Endothelial cell of umbilical vein (primary cell): ENCODE results near the gene NEMP2. TPM values are rescaled to one million over a fixed set of nuclear protein-coding genes. Genes with fewer than 3 reads are reported as not detected.

Source experiments
- BruUV-seq: library from RNA; stranded (reverse); fragments of 400-500 nt; replicated peaks from 2 replicates; lab custom pipeline; 2021; lab: Mats Ljungman, UMichigan
- CTCF ChIA-PET: fragments of 300-600, 350-600 bp; sonication (Branson Sonifier 250); formaldehyde crosslinking; loops from one replicate; lab custom pipeline; 2021; ENCODE audit warnings: antibody characterized with exemption, inconsistent platforms; lab: Charles Lee
- POLR2A ChIA-PET: fragments of 300-600, 350-600 bp; sonication (Branson Sonifier 250); formaldehyde crosslinking; loops from one replicate; lab custom pipeline; 2021; ENCODE audit warnings: antibody characterized with exemption, inconsistent platforms; lab: Charles Lee
- DNase-seq: peaks from one replicate; pipeline ENCODE4 v3.0.0-alpha.2; 2011; ENCODE audit warnings: low read depth, low spot score
- FAIRE-seq: peaks from 2 replicates; lab custom pipeline; 2011; peaks lifted over from hg19 to GRCh38; lab: Jason Lieb, UNC
- H2AFZ ChIP-seq: 2 replicates; pipeline ENCODE4 v1.6.0; 2012; ENCODE audit warnings: low read depth, low read length, control low read depth, inconsistent platforms
- H3K27ac ChIP-seq: 2 replicates; pipeline ENCODE4 v1.5.1; 2011; ENCODE audit warnings: low read depth, mild to moderate bottlenecking, control low read depth, low read length, moderate library complexity; ENCODE audit not compliant: insufficient read depth
- H3K27me3 ChIP-seq, 2 experiments: 2 replicates each; pipeline versions ENCODE4 v1.6.0 to v1.6.1; 2011; ENCODE audit warnings: low read length in 2 of 2, mixed read lengths in 1 of 2; ENCODE audit not compliant: control insufficient read depth in 2 of 2, insufficient read depth in 2 of 2
- H3K36me3 ChIP-seq, 2 experiments: 2 replicates in 1 of 2; 3 replicates in 1 of 2; pipeline ENCODE4 v1.5.1; 2011; ENCODE audit warnings: low read length in 2 of 2, mild to moderate bottlenecking in 1 of 2, moderate library complexity in 1 of 2; ENCODE audit not compliant: control insufficient read depth in 2 of 2, insufficient read depth in 2 of 2; ENCODE audit errors: extremely low read depth in 1 of 2
- H3K4me1 ChIP-seq: 3 replicates; pipeline ENCODE4 v1.5.1; 2011; ENCODE audit warnings: mild to moderate bottlenecking, low read length; ENCODE audit not compliant: control insufficient read depth, insufficient read depth; ENCODE audit errors: extremely low read depth
- H3K4me2 ChIP-seq: 2 replicates; pipeline ENCODE4 v1.6.1; 2011; ENCODE audit warnings: low read length, control low read depth, mixed read lengths; ENCODE audit not compliant: insufficient read depth
- H3K4me3 ChIP-seq, 3 experiments: fragments of 200-600 bp in 1 of 3; sonication (generic), shearing (Covaris generic) in 1 of 3; replicated peaks in 1 of 3; 2 replicates each; pipeline ENCODE4 v1.5.1; 2011 to 2016; ENCODE audit warnings: control low read depth in 3 of 3, low read length in 3 of 3, mild to moderate bottlenecking in 2 of 3, inconsistent platforms in 1 of 3, low read depth in 1 of 3, moderate library complexity in 1 of 3; ENCODE audit not compliant: insufficient read depth in 1 of 3
- H3K79me2 ChIP-seq: 2 replicates; pipeline ENCODE4 v1.6.0; 2012; ENCODE audit warnings: low read length, inconsistent platforms; ENCODE audit not compliant: control insufficient read depth, insufficient read depth
- H3K9ac ChIP-seq: replicated peaks from 2 replicates; pipeline ENCODE3; 2011; ENCODE audit warnings: low read length, control low read depth; ENCODE audit not compliant: insufficient read depth; ENCODE audit errors: extremely low read depth
- H3K9me1 ChIP-seq: replicated peaks from 3 replicates; pipeline ENCODE4 v1.6.0; 2011; ENCODE audit warnings: mild to moderate bottlenecking, low read length; ENCODE audit not compliant: control insufficient read depth, insufficient read depth; ENCODE audit errors: extremely low read depth
- H3K9me3 ChIP-seq: replicated peaks from 2 replicates; pipeline ENCODE4 v1.5.1; 2012; ENCODE audit warnings: low read length, inconsistent platforms; ENCODE audit not compliant: control insufficient read depth, insufficient read depth
- H4K20me1 ChIP-seq: replicated peaks from 2 replicates; pipeline ENCODE3; 2011; ENCODE audit warnings: mild to moderate bottlenecking, low read length; ENCODE audit not compliant: control insufficient read depth, insufficient read depth; ENCODE audit errors: extremely low read depth
- EZH2 ChIP-seq: IDR thresholded peaks from 2 replicates; pipeline ENCODE4 v1.6.1; 2012; ENCODE audit warnings: borderline replicate concordance, low read depth, mild to moderate bottlenecking, moderate library complexity, low read length, inconsistent platforms; ENCODE audit not compliant: severe bottlenecking
- FOS ChIP-seq: IDR thresholded peaks from 2 replicates; pipeline ENCODE4 v1.6.1; 2011; ENCODE audit warnings: mild to moderate bottlenecking, low read length, moderate library complexity, borderline replicate concordance; ENCODE audit not compliant: insufficient read depth
- GATA2 ChIP-seq: IDR thresholded peaks from 2 replicates; pipeline ENCODE4 v1.7.0; 2011; ENCODE audit warnings: low read depth, mild to moderate bottlenecking, moderate library complexity, mixed read lengths, low read length; ENCODE audit not compliant: insufficient read length, insufficient read depth
- JUN ChIP-seq: IDR thresholded peaks from 2 replicates; pipeline ENCODE4 v1.6.1; 2011; ENCODE audit warnings: borderline replicate concordance, low read depth; ENCODE audit not compliant: insufficient read length, insufficient read depth
- MYC ChIP-seq: IDR thresholded peaks from one replicate; pipeline ENCODE4 v1.6.1; 2011; ENCODE audit warnings: mild to moderate bottlenecking, low read depth, low read length
- POLR2A ChIP-seq: IDR thresholded peaks from 2 replicates; pipeline ENCODE4 v1.6.1; 2012; ENCODE audit warnings: low read depth, mild to moderate bottlenecking, control low read depth, low read length
- POLR2AphosphoS5 ChIP-seq: IDR thresholded peaks from 2 replicates; pipeline ENCODE4 v1.6.1; 2012; ENCODE audit warnings: low read depth, mild to moderate bottlenecking, control low read depth, low read length, moderate library complexity; ENCODE audit not compliant: insufficient read depth
- dilution Hi-C: fragments of 300-500 bp; cut with MboI; formaldehyde crosslinking; loops from one replicate; pipeline ENCODE4 v1.15.0; 2019; ENCODE audit warnings: low sequenced_read_pairs; ENCODE audit not compliant: extremely low pct_ligation_motif_present
- intact Hi-C: fragments of 100-400 bp; cut with micrococcal nuclease; formaldehyde crosslinking; loops from one replicate; pipeline ENCODE4 v1.10.0; 2022
- polyA plus RNA-seq, 4 experiments: library from polyadenylated mRNA; depleted of rRNA in 3 of 4; stranded (reverse) in 3 of 4; unstranded in 1 of 4; fragments of >200 nt; gene quantifications; 2 replicates each; pipeline versions ENCODE4 v1.2.1 to v1.2.3, GENCODE V29; 2011 to 2012; ENCODE audit warnings: missing spikeins in 1 of 4
- total RNA-seq: library from RNA; stranded (reverse); gene quantifications from 2 replicates; pipeline ENCODE4 v1.2.3, GENCODE V29; 2021
- TF ChIP-seq, protein P1 (sequence below), 2 donors: IDR thresholded peaks; 1 replicate in 1 of 2; 2 replicates in 1 of 2; pipeline ENCODE4 v1.5.1; 2011; ENCODE audit warnings: low read length in 2 of 2, mild to moderate bottlenecking in 2 of 2, moderate library complexity in 2 of 2, control low read depth in 1 of 2, inconsistent platforms in 1 of 2, low read depth in 1 of 2; ENCODE audit not compliant: insufficient read depth in 1 of 2; ENCODE audit errors: extremely low read depth in 1 of 2
- TF ChIP-seq, protein P2 (sequence below): IDR thresholded peaks from 2 replicates; pipeline ENCODE4 v1.6.1; 2011; ENCODE audit not compliant: insufficient read depth, insufficient read length

Gene NEMP2
- total and polyA plus RNA-seq, 2 donors (not counting 3 experiments of a cell fraction or from before 2014, with no cell fraction given): 3.1 to 8.4 TPM

DNA sequence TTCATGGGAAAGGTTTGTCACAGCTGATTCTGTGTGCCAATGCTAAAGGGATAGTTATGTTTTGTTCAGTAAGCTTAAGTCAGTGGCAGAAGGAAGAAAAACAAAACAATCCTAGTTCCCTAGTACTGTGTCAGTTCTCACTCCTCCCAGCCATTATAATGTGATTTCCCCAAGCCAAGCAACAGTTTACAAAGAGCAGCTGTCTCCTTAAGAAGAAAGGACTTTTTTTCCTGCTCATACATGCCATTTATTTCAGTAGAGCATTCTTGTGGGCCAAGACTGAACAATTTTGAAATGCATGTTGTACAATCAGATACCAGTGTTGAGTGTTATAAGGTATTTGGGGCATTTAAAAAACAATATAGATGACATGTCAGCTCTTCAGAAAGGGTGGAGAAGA is 52.1 kb downstream of the NEMP2 start:
- no peak overlapping the region for H2AFZ ChIP-seq

More for the DNA sequence above, 52.1 kb downstream of the NEMP2 start:
- no peaks in the 10 kb centered on the region for H3K9me1 ChIP-seq
- BruUV-seq: no TSS peak
- no peak for FAIRE-seq
- no peaks in the 10 kb centered on the region for H4K20me1 ChIP-seq
- H3K27ac ChIP-seq: no peak overlapping the region
- intact Hi-C loops (no loop called here), dilution Hi-C loops (no loop called here)
- H3K36me3 ChIP-seq: no peaks in the 10 kb centered on the region
- ChIA-PET POLR2A (no interaction called here), CTCF (interaction anchor here (0.6 to 3.5 kb wide), 2 partner anchors 12 to 1805 kb away, joined by 3 to 15 read pairs; no protein-coding TSS in a partner anchor)
- no peaks in the 10 kb centered on the region for H3K4me1 ChIP-seq
- no peaks in the 10 kb centered on the region for H3K9me3 ChIP-seq
- no peak overlapping the region for H3K4me2 ChIP-seq
- DNase-seq: no peak
- no peak overlapping the region for H3K4me3 ChIP-seq
- no peaks in the 10 kb centered on the region for H3K79me2 ChIP-seq
- TF ChIP-seq POLR2A: no peak
- TF ChIP-seq GATA2: no peak
- TF ChIP-seq EZH2: no peak
- no peak for TF ChIP-seq JUN
- TF ChIP-seq FOS: no peak
- TF ChIP-seq POLR2AphosphoS5: no peak
- TF ChIP-seq, protein P1, sequence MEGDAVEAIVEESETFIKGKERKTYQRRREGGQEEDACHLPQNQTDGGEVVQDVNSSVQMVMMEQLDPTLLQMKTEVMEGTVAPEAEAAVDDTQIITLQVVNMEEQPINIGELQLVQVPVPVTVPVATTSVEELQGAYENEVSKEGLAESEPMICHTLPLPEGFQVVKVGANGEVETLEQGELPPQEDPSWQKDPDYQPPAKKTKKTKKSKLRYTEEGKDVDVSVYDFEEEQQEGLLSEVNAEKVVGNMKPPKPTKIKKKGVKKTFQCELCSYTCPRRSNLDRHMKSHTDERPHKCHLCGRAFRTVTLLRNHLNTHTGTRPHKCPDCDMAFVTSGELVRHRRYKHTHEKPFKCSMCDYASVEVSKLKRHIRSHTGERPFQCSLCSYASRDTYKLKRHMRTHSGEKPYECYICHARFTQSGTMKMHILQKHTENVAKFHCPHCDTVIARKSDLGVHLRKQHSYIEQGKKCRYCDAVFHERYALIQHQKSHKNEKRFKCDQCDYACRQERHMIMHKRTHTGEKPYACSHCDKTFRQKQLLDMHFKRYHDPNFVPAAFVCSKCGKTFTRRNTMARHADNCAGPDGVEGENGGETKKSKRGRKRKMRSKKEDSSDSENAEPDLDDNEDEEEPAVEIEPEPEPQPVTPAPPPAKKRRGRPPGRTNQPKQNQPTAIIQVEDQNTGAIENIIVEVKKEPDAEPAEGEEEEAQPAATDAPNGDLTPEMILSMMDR (IDR thresholded peaks at IDR 0.05; ENCODE audit: extremely low read depth in 1 of 2, insufficient read depth in 1 of 2, low read depth in 1 of 2, low read length in 2 of 2): no peak
- no peak for TF ChIP-seq MYC
- TF ChIP-seq, protein P2, sequence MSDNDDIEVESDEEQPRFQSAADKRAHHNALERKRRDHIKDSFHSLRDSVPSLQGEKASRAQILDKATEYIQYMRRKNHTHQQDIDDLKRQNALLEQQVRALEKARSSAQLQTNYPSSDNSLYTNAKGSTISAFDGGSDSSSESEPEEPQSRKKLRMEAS: no peak
- H3K27me3 ChIP-seq: no peaks in the 10 kb centered on the region
- H3K9ac ChIP-seq: no peak overlapping the region
